Activated CD4-positive, CD25-positive, alpha-beta regulatory T cell (primary cell): ENCODE data around the gene ARL6IP5.

Source experiments
- DNase-seq, 4 experiments: peaks; one replicate each; lab custom pipeline; 2025; lab: John Stamatoyannopoulos, UW

ARL6IP5 gene

GRCh38 chr3:69085833-69086722, 1.3 kb downstream of the ARL6IP5 start:
- DNase-seq: peak; percentile 34 to 47 (median 44)

GRCh38 chr3:69087030-69087791, 2.5 kb downstream of the ARL6IP5 start:
- no peak for DNase-seq

- DNase-seq: no peak
Observed at GRCh38 chr3:69088063-69088462, 3.3 kb downstream of the ARL6IP5 start.

GRCh38 chr3:69090021-69090420, 5.3 kb downstream of the ARL6IP5 start:
- DNase-seq: no peak

GRCh38 chr3:69091389-69092029, 6.8 kb downstream of the ARL6IP5 start:
- no peak for DNase-seq

- DNase-seq: no peak
Observed at GRCh38 chr3:69092030-69092516, 7.3 kb downstream of the ARL6IP5 start.

GRCh38 chr3:69094467-69095205, 9.9 kb downstream of the ARL6IP5 start:
- no peak for DNase-seq

- no peak for DNase-seq
Observed at GRCh38 chr3:69095636-69096035, 10.9 kb downstream of the ARL6IP5 start.

GRCh38 chr3:69096299-69096698, 11.6 kb downstream of the ARL6IP5 start:
- no peak for DNase-seq

- DNase-seq: no peak
Observed at GRCh38 chr3:69097407-69098086, 12.8 kb downstream of the ARL6IP5 start.

- DNase-seq: no peak
Observed at GRCh38 chr3:69099576-69099975, 14.8 kb downstream of the ARL6IP5 start.

- DNase-seq: no peak
Observed at GRCh38 chr3:69102384-69102783, 17.6 kb downstream of the ARL6IP5 start.

- DNase-seq: no peak
Observed at GRCh38 chr3:69103123-69103522, 18.4 kb downstream of the ARL6IP5 start.

- DNase-seq: no peak
Observed at GRCh38 chr3:69104586-69104985, 19.8 kb downstream of the ARL6IP5 start.

- DNase-seq: no peak
Observed at GRCh38 chr3:69105320-69105719, 20.6 kb downstream of the ARL6IP5 start.

- DNase-seq: no peak
Observed at GRCh38 chr3:69107841-69108240, 23.1 kb downstream of the ARL6IP5 start.

- DNase-seq: no peak
Observed at GRCh38 chr3:69108811-69109210, 24.1 kb downstream of the ARL6IP5 start.

- no peak for DNase-seq
Observed at GRCh38 chr3:69110941-69111546, 26.3 kb downstream of the ARL6IP5 start.

- no peak for DNase-seq
Observed at GRCh38 chr3:69113536-69113935, 28.8 kb downstream of the ARL6IP5 start.

- no peak for DNase-seq
Observed at GRCh38 chr3:69115731-69116130, 31.0 kb downstream of the ARL6IP5 start.

GRCh38 chr3:69116162-69116561, 31.4 kb downstream of the ARL6IP5 start:
- no peak for DNase-seq
